Loucy (cell line): ENCODE data around the gene IGFL4.

Experiments
- H2AFZ ChIP-seq: fragments of 200-600 bp; sonication (generic); 2 replicates; pipeline ENCODE4 v1.6.0; 2016; ENCODE audit warnings: antibody characterized with exemption, mild to moderate bottlenecking, low read length, moderate library complexity
- H3F3A ChIP-seq: fragments of 200-600 bp; 2 replicates; pipeline ENCODE4 v1.6.0; 2016; ENCODE audit warnings: antibody characterized with exemption, low read depth, mild to moderate bottlenecking
- H3K27me3 ChIP-seq: fragments of 200-600 bp; sonication (generic); 2 replicates; pipeline ENCODE4 v1.6.1; 2014; ENCODE audit warnings: low read length, mild to moderate bottlenecking; ENCODE audit not compliant: insufficient read depth, poor library complexity, severe bottlenecking
- H3K36me3 ChIP-seq: fragments of 200-600 bp; sonication (generic); 2 replicates; pipeline ENCODE4 v1.6.1; 2016; ENCODE audit warnings: low read length; ENCODE audit not compliant: insufficient read depth
- H3K4me1 ChIP-seq: fragments of 200-600 bp; sonication (generic); 2 replicates; pipeline ENCODE4 v1.5.1; 2014; ENCODE audit warnings: low read length, mild to moderate bottlenecking; ENCODE audit not compliant: insufficient read depth, poor library complexity, severe bottlenecking
- H3K4me2 ChIP-seq: fragments of 200-600 bp; sonication (generic); 2 replicates; pipeline ENCODE4 v1.6.0; 2014; ENCODE audit warnings: antibody characterized with exemption, low read length, low read depth, mild to moderate bottlenecking; ENCODE audit not compliant: poor library complexity, severe bottlenecking
- H3K4me3 ChIP-seq: fragments of 200-600 bp; sonication (generic); 2 replicates; pipeline ENCODE4 v1.5.1; 2014; ENCODE audit warnings: low read length, mild to moderate bottlenecking, mixed read lengths; ENCODE audit not compliant: poor library complexity, severe bottlenecking
- H3K79me2 ChIP-seq: fragments of 200-600 bp; sonication (generic); 2 replicates; pipeline ENCODE4 v1.6.1; 2014; ENCODE audit warnings: low read length; ENCODE audit not compliant: insufficient read depth
- H3K9ac ChIP-seq: fragments of 200-600 bp; sonication (generic); 2 replicates; pipeline ENCODE4 v1.6.0; 2014; ENCODE audit warnings: mild to moderate bottlenecking, low read depth, low read length, moderate library complexity; ENCODE audit not compliant: poor library complexity, severe bottlenecking
- H3K9me2 ChIP-seq: fragments of 200-600 bp; sonication (generic); replicated peaks from 2 replicates; pipeline ENCODE4 v1.6.1; 2016; ENCODE audit warnings: low read depth, low read length, mixed read lengths
- H3K9me3 ChIP-seq: fragments of 200-600 bp; sonication (generic); 2 replicates; pipeline ENCODE4 v1.6.1; 2014; ENCODE audit warnings: mild to moderate bottlenecking, antibody characterized with exemption, low read length, low read depth; ENCODE audit not compliant: insufficient read depth
- H4K20me1 ChIP-seq: fragments of 200-600 bp; sonication (generic); 2 replicates; pipeline ENCODE4 v1.6.0; 2014; ENCODE audit warnings: antibody characterized with exemption, low read length, mild to moderate bottlenecking; ENCODE audit not compliant: insufficient read depth, poor library complexity, severe bottlenecking
- CTCF ChIP-seq: fragments of 200-600 bp; sonication (generic); conservative IDR thresholded peaks from 2 replicates; pipeline ENCODE4 v1.5.1; 2014; ENCODE audit warnings: mild to moderate bottlenecking, antibody characterized with exemption, low read length
- EZH2phosphoT487 ChIP-seq: fragments of 200-600 bp; IDR thresholded peaks from 2 replicates; pipeline ENCODE4 v1.6.1; 2018; ENCODE audit warnings: antibody characterized with exemption, mild to moderate bottlenecking, moderate library complexity, borderline replicate concordance

IGFL4 gene

GRCh38 chr19:46076031-46076880 lies 35.5 kb upstream of the IGFL4 start:
- Histone ChIP-seq H4K20me1 (no peaks in the 10 kb centered on the region), H3K4me2 (no peak overlapping the region), H3K36me3 (no peaks in the 10 kb centered on the region), H3K4me1 (no peaks in the 10 kb centered on the region), H2AFZ (no peak overlapping the region), H3F3A (no peaks in the 10 kb centered on the region), H3K9ac (no peak overlapping the region), H3K27me3 (peaks cover 11% of the 10 kb centered on the region), H3K4me3 (no peak overlapping the region), H3K9me3 (no peaks in the 10 kb centered on the region), H3K79me2 (no peaks in the 10 kb centered on the region), H3K9me2 (no peaks in the 10 kb centered on the region)
- TF ChIP-seq EZH2phosphoT487: no peak
- TF ChIP-seq CTCF: peak; percentile 18; the same call in 1 of the 2 replicates

GRCh38 chr19:46073268-46073922 lies 32.6 kb upstream of the IGFL4 start:
- Histone ChIP-seq H2AFZ (no peak overlapping the region), H4K20me1 (no peaks in the 10 kb centered on the region), H3K4me2 (no peak overlapping the region), H3K4me1 (no peaks in the 10 kb centered on the region), H3K36me3 (no peaks in the 10 kb centered on the region), H3K9me3 (no peaks in the 10 kb centered on the region), H3K4me3 (no peak overlapping the region), H3K79me2 (no peaks in the 10 kb centered on the region), H3F3A (no peaks in the 10 kb centered on the region), H3K27me3 (peaks cover 19% of the 10 kb centered on the region), H3K9me2 (no peaks in the 10 kb centered on the region), H3K9ac (no peak overlapping the region)
- TF ChIP-seq EZH2phosphoT487 (no peak), CTCF (no peak)

GRCh38 chr19:46069806-46070341 lies 29.1 kb upstream of the IGFL4 start:
- H3K9ac ChIP-seq: no peak overlapping the region
- no peaks in the 10 kb centered on the region for H3K4me1 ChIP-seq
- H4K20me1 ChIP-seq: no peaks in the 10 kb centered on the region
- peaks cover 25% of the 10 kb centered on the region for H3K27me3 ChIP-seq
- H3K4me2 ChIP-seq: no peak overlapping the region
- TF ChIP-seq CTCF (no peak), EZH2phosphoT487 (no peak)
- H3K79me2 ChIP-seq: no peaks in the 10 kb centered on the region
- no peaks in the 10 kb centered on the region for H3K9me3 ChIP-seq
- no peak overlapping the region for H2AFZ ChIP-seq
- H3K4me3 ChIP-seq: no peak overlapping the region
- H3K9me2 ChIP-seq: no peaks in the 10 kb centered on the region
- H3F3A ChIP-seq: no peaks in the 10 kb centered on the region
- no peaks in the 10 kb centered on the region for H3K36me3 ChIP-seq
